Activated naive CD8-positive, alpha-beta T cell treated with anti-CD3 and anti-CD28 coated beads for 36 hours (primary cell): Measurements from ENCODE around the gene FIBP. TPM values are rescaled to one million over a fixed set of nuclear protein-coding genes. Genes with fewer than 3 reads are reported as not detected.

ENCODE experiments used
- DNase-seq: peaks from one replicate; pipeline ENCODE4 v3.0.0; 2021
- H3K27ac Mint-ChIP-seq: one replicate; pipeline ENCODE4 v1.8.0; 2022; ENCODE audit warnings: mild to moderate bottlenecking, moderate library complexity, mixed read lengths
- H3K27me3 Mint-ChIP-seq: one replicate; pipeline ENCODE4 v1.8.0; 2022; ENCODE audit warnings: mild to moderate bottlenecking, mixed read lengths
- H3K36me3 Mint-ChIP-seq: one replicate; pipeline ENCODE4 v1.8.0; 2021; ENCODE audit warnings: mild to moderate bottlenecking, mixed read lengths
- H3K4me1 Mint-ChIP-seq: one replicate; pipeline ENCODE4 v1.8.0; 2021; ENCODE audit warnings: mixed read lengths
- H3K4me3 Mint-ChIP-seq: one replicate; pipeline ENCODE4 v1.8.0; 2022; ENCODE audit warnings: mild to moderate bottlenecking, moderate library complexity, mixed read lengths
- H3K9me3 Mint-ChIP-seq: one replicate; pipeline ENCODE4 v1.8.0; 2022; ENCODE audit warnings: mixed read lengths
- total RNA-seq, 2 experiments: library from RNA; stranded (reverse); gene quantifications; one replicate each; pipeline ENCODE4 v1.2.3, GENCODE V29; 2021

The FIBP gene
- 100 to 1,000 TPM; 113 to 114 TPM for total RNA-seq

DNA sequence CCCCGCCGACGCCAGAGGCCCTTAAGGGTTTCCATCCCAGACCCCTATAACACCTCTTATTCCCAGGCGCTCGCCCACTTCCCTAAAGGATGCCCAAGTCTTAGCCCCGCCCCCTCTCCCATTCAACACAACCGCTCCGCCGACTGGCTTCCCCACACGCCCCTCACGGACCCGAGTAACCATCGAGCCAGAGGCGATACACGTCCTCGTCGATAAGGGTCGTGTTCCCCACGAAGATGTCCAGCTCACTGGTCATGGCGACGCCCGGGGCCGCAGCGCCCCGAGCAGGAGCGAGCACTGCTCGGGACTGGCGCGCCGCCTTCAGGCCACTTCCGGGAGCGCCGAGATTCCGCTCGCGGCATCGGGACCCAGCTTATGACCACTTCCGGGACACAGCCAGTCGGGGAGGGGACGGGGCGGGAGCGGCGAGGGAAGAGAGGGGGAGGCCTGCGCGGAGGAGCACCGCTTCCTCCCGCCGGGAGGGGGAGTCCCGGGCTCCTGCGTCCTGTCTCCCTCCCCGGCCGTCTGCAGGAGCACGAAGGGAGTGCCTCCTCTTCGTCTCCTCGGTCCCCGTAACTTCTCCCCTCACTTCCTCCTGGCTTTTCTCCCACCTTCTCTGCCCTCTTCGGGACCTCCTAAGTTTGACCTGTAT lies at the start of gene FIBP:
Gene FIBP, minus strand, starts transcription at position 309 of the 652 bp plus-strand sequence. Its CDS starts 53 bp downstream, at position 256.
- H3K4me1 Mint-ChIP-seq, result peaks cover 55% of the 10 kb centered on the region
- peak; percentile 95 for DNase-seq
- peaks cover 3% of the 10 kb centered on the region for H3K27me3 Mint-ChIP-seq
- H3K4me3 Mint-ChIP-seq, result peak within 1 kb of the TSS; percentile 98
- no peaks in the 10 kb centered on the region for H3K9me3 Mint-ChIP-seq
- H3K27ac Mint-ChIP-seq, result peak within 1 kb of the TSS; percentile 94
- peaks cover 32% of the 10 kb centered on the region for H3K36me3 Mint-ChIP-seq

DNA sequence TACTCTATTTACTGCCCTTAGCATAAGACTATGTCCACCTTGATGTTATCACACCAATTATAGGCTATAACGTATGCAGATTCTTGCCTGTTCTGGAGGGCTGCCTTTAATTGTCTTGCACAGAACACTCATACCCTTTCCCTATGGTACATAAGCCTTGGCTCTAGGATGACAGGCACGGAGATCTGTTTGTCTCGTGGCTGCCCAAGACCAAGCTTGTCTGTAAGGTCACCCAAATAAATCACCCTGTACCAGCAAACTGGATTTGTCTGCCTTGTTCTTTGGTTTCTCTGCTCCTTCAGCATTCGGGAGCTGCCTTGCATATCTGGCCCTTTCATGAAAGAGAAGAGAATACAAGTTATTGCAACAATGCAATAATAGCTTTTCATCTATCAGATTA lies 49.5 kb upstream of the FIBP start:
- Mint-ChIP-seq H3K9me3 (no peaks in the 10 kb centered on the region), H3K4me1 (no peaks in the 10 kb centered on the region), H3K27me3 (no peaks in the 10 kb centered on the region), H3K4me3 (no peak overlapping the region), H3K27ac (no peak overlapping the region), H3K36me3 (no peaks in the 10 kb centered on the region)
- DNase-seq, result no peak

DNA sequence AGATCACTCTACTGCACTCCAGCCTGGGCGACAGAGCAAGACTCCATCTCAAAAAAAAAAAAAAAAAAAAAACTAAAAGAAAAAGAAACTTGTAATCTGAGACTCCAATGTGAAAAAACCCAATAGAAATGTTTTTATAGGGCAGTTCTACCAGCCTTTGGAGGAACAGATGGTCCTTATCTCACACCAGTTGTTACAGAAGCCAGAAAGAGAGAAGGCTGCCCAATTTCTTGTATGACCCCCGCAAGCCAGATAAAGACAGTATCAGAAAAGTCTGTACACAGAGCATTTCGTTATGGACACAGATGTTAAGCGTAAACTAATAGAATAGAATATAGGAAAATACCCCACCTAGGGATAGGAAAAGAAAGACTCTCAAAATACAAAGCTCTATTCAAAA lies 45.7 kb upstream of the FIBP start:
- no peaks in the 10 kb centered on the region for H3K9me3 Mint-ChIP-seq
- peaks cover 23% of the 10 kb centered on the region for H3K4me1 Mint-ChIP-seq

DNA sequence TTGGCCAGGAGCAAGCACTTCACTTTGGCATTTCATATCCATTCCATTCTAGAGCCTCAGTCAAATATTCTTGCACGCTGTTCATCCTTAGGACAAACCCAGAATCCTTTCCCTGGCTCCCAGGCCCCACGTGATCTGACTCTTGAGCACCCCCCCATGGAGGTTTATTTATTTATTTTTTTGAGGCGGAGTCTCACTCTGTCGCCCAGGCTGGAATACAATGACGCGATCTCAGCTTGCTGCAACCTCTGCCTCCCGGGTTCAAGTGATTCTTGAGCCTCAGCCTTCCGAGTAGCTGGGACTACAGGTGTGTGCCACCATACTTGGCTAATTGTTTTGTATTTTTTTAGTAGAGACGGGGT lies 44.3 kb upstream of the FIBP start:
- H3K4me1 Mint-ChIP-seq, result peaks cover 37% of the 10 kb centered on the region

More for the DNA sequence above, 45.7 kb upstream of the FIBP start:
- H3K27me3 Mint-ChIP-seq, result no peaks in the 10 kb centered on the region
- H3K4me3 Mint-ChIP-seq, result no peak overlapping the region
- no peak overlapping the region for H3K27ac Mint-ChIP-seq
- no peak for DNase-seq
- H3K36me3 Mint-ChIP-seq, result no peaks in the 10 kb centered on the region

DNA sequence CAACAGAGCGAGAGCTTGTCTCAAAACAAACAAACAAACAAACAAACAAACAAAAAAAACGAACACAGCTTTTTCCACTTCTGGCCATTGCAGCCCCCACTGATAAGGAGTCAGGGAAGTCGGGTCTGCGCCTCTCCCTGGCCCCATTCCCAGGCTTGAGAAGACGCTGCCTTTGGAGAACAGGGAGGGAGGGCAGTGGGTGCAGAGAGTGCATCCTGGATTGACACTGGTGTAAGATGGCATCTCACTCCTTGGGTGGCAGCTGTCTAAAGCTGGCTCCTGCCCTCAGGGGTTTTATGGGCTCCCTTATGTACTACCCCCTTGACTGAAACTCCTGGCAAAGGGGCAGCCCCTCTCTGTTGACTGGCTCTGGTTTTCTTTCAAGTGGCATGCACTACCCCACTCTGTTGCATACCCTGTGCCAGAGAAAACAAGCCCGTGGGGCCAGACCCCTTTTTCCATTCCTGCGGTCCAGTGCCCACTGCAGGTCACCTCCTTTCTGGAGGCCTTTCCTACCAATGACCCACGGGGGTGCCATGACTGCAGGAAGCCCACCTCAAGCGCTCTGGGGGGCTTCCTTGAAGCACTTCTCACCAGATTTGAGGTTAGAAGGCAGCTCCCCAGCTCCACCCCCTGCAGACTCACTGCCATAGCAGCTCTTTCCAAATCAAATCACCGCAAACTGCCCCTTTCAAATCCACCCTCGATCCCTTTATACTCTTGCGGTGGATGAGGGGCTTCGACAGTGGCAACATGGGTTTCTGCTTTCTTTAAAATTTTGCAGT lies 43.7 kb upstream of the FIBP start:
- Mint-ChIP-seq H3K4me1 (peaks cover 42% of the 10 kb centered on the region), H3K36me3 (peaks cover 2% of the 10 kb centered on the region), H3K27me3 (no peaks in the 10 kb centered on the region), H3K9me3 (no peaks in the 10 kb centered on the region), H3K4me3 (no peak overlapping the region), H3K27ac (peak overlapping the region; percentile 60)
- DNase-seq, result no peak

More for the DNA sequence above, 44.3 kb upstream of the FIBP start:
- DNase-seq, result no peak
- Mint-ChIP-seq H3K27ac (peak overlapping the region; percentile 60), H3K36me3 (no peaks in the 10 kb centered on the region), H3K27me3 (no peaks in the 10 kb centered on the region), H3K4me3 (no peak overlapping the region), H3K9me3 (no peaks in the 10 kb centered on the region)

DNA sequence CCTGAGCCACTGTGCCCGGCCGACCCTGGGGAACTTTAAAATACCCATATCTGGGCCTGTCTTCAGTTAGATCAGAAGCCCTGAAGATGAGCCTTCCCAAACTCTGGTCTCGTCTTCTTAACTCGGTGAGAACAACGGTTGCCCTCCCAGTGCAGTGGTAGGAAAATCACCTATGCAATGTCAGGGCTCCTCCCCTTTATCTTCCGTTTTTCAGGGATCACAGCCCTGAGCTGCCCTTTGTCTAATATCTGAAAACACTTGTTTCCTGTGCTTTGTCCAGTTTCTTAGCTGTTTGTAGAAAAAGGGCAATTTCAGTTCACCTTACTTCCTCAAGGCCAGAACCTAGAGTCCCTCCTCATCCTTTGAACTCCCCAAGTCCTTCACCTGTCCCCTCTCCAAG lies 40.4 kb upstream of the FIBP start:
- peak overlapping the region; percentile 76 for H3K4me3 Mint-ChIP-seq
- DNase-seq, result no peak
- H3K9me3 Mint-ChIP-seq, result no peaks in the 10 kb centered on the region
- H3K27me3 Mint-ChIP-seq, result no peaks in the 10 kb centered on the region
- H3K36me3 Mint-ChIP-seq, result peaks cover 2% of the 10 kb centered on the region
- H3K27ac Mint-ChIP-seq, result peak overlapping the region; percentile 96
- H3K4me1 Mint-ChIP-seq, result peaks cover 45% of the 10 kb centered on the region

DNA sequence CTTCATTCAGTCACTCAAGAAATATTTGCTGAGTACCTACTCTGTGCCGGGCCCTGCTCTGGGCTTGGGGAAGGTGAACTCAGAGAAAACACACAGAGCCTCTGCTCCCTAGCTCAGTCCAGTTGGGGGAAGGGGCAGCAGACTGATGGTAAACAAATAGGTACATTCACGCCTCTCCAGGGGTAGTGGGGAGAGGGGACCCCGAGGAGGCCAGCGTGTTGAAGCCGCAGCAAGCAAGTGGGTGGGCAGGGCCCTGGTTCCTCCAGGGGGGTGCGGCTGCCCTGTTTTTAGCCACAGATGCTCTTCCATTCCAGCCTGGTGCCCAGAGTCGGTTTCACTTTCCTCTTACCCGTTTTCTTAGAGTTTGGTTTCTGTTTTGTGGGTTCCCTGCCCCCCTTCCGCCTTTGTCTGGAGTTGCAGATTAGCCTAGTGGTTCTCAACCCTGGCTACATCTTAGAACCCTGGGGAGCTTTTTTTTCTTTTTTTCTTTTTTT lies 39.7 kb upstream of the FIBP start:
- Mint-ChIP-seq H3K9me3 (no peaks in the 10 kb centered on the region), H3K4me1 (peaks cover 45% of the 10 kb centered on the region), H3K27me3 (no peaks in the 10 kb centered on the region), H3K27ac (peak overlapping the region; percentile 96), H3K4me3 (peak overlapping the region; percentile 76), H3K36me3 (peaks cover 4% of the 10 kb centered on the region)
- DNase-seq, result peak; percentile 76

DNA sequence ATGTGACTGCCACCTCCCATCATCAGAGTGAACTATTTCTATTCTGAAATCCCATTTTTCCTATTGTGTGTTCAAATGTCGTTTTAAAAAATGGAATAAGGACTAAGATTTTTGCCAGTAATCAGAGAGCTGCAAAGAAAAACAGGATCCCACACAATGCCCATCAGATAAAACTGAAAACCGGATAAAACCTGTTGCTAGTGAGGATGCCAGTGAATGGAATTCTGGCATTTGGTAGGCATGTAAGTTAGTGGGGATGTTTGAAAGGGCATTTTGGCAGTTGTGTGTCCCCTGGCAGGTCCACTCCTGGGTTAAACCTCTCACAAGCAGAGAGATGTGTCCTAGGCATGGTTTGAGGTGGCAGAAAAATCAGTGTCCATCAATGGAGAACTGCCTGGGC lies 37.1 kb upstream of the FIBP start:
- Mint-ChIP-seq H3K27ac (no peak overlapping the region), H3K4me3 (no peak overlapping the region), H3K4me1 (peaks cover 36% of the 10 kb centered on the region), H3K9me3 (no peaks in the 10 kb centered on the region), H3K27me3 (no peaks in the 10 kb centered on the region), H3K36me3 (peaks cover 4% of the 10 kb centered on the region)
- DNase-seq, result no peak

DNA sequence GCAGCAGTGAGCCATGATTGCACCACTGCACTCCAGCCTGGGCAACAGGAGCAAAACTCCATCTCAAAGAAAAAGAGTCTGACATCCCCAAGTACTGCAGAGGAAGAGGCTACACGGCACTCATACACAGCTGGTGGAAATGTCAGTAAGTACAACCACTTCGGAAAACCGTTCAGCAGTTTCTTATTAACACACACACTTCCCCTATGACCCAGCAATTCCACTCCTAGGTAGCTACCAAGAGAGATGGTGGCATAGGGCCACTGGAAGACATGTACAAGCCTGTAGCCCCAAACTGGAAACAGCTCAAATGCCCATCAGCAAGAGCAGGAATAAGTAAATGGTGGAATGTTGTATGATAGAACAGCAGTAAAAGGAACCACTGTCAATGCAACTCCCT lies 34.3 kb upstream of the FIBP start:
- Mint-ChIP-seq H3K36me3 (peaks cover 4% of the 10 kb centered on the region), H3K4me1 (peaks cover 18% of the 10 kb centered on the region), H3K9me3 (no peaks in the 10 kb centered on the region), H3K27ac (no peak overlapping the region), H3K27me3 (no peaks in the 10 kb centered on the region), H3K4me3 (no peak overlapping the region)
- DNase-seq, result no peak

DNA sequence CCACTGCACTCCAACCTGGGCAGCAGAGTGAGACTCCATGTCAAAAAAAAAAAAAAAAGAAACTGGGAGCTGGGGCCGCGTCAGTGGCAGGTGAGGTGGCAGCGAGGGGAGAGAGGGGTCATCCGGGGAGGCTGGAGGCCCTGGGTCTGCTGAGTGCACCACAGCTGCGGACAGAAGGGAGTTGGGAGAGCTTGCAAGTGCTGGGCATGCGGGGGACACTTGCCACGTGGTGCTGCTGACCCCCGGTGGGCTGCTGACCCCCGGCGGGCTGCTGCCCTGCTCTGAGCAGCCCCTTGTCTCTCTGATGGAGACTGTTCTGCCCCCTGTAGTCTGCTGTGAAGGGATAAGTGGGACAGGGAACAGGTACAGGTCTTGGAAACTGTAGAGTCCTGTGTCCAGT lies 33.6 kb upstream of the FIBP start:
- peaks cover 17% of the 10 kb centered on the region for H3K4me1 Mint-ChIP-seq
- no peaks in the 10 kb centered on the region for H3K9me3 Mint-ChIP-seq
- no peak for DNase-seq
- peaks cover 2% of the 10 kb centered on the region for H3K36me3 Mint-ChIP-seq
- H3K27me3 Mint-ChIP-seq, result no peaks in the 10 kb centered on the region
- H3K27ac Mint-ChIP-seq, result no peak overlapping the region
- H3K4me3 Mint-ChIP-seq, result no peak overlapping the region

DNA sequence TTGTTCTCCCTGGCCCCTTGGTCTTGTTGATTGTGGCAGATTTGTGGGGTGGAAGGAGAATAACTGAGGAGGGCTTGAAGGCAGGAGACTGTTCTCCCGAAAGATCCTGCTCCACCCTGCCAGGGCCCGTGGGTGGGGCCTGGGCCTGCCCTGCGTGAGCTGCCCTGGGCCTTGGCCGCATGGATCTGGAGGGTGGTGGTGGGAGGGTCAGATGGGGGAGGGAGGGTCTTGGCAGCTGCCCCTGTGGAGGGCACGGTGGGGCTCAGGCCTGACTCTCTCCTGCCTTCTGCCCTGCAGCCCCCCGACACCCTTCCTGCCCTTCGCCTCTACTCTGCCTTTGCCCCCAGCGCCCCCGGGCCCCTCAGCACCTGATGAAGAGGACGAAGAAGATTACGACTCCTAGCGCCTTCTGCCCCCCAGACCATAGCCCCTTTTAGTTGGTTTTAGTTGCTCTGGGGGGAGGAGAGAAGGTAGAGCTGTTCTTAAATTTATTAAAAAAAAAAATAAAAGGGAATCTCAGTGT lies 32.8 kb upstream of the FIBP start:
- H3K9me3 Mint-ChIP-seq, result no peaks in the 10 kb centered on the region
- H3K36me3 Mint-ChIP-seq, result peaks cover 2% of the 10 kb centered on the region
- H3K4me1 Mint-ChIP-seq, result peaks cover 23% of the 10 kb centered on the region
- H3K4me3 Mint-ChIP-seq, result peak overlapping the region; percentile 95
- H3K27me3 Mint-ChIP-seq, result no peaks in the 10 kb centered on the region
- no peak for DNase-seq
- no peak overlapping the region for H3K27ac Mint-ChIP-seq

DNA sequence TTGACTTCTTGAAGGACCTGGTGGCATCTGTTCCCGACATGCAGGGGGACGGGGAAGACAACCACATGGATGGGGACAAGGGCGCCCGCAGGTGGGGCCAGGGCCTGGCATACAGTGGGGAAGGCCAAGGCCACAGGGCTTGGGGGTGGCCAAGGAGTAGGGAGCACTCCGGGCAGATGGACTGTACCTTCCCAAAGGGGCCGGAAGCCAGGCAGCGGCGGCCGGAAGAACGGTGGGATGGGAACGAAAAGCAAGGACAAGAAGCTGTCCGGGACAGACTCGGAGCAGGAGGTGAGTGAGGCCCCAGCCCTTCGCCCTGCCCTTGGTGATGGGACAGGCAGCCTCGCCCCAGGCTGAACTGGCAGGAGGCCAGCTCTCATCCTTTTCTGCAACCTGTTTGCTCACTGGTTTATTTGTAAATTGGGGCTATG lies 32.1 kb upstream of the FIBP start:
- Mint-ChIP-seq H3K36me3 (peaks cover 2% of the 10 kb centered on the region), H3K4me3 (peak overlapping the region; percentile 95), H3K9me3 (no peaks in the 10 kb centered on the region), H3K27ac (peak overlapping the region; percentile 88), H3K4me1 (peaks cover 23% of the 10 kb centered on the region), H3K27me3 (no peaks in the 10 kb centered on the region)
- no peak for DNase-seq

DNA sequence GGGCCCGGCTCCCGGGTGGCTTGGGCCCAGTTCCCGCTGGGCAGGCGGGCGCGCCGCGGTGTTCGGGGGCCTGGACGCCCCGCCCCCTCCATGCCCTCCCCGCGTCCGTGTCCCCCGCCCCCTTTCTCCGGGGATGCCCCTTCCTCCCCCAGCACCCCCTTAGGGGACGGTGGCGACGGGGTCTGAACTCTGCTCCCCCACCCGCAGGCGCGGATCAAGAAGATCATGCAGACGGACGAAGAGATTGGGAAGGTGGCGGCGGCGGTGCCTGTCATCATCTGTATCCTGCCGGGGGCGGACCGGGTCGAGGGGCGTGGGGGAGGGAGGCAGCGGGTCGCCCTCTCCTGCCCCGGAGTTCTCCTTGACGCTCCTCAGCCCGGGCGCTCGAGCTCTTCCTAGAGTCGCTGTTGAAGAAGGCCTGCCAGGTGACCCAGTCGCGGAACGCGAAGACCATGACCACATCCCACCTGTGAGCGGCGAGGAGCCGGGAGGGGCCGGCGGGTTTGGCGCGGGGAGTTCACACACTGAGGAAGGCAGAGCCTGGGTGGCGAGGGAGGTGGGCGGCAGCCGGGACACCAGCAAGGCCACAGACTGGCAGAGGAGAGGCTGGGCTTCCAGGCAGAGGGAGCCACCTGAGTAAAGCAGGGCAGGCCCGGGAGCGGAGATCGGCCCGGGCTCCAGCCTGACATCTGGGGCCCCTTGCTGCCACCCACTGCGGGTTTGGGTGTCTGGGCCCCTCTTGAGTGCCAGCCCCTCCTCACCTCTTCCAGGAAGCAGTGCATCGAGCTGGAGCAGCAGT lies 31.5 kb upstream of the FIBP start:
- peak; percentile 71 for DNase-seq
- Mint-ChIP-seq H3K4me1 (peaks cover 29% of the 10 kb centered on the region), H3K9me3 (no peaks in the 10 kb centered on the region), H3K27ac (peak overlapping the region; percentile 88), H3K27me3 (no peaks in the 10 kb centered on the region), H3K4me3 (peak overlapping the region; percentile 95), H3K36me3 (peaks cover 2% of the 10 kb centered on the region)

DNA sequence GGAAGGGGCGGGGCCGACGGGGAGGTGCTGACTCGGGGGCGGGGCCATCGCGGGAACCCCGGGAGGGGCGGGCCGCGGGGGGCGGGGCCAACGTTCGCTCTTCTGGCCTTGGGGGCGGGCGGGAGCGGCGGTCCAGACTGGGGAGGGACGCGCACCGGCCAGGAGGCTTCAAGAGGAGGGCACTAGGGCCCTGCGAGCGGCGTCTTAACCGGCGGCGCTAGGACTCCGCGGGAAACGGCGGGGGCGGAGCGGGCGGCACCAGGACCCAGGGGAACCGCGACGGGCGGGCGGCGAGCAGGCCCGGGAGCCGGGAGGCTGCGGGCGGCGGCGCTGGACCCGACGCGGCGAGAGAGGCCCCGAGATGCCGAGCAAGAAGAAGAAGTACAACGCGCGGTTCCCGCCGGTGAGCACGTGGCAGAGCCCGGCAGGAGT lies 30.9 kb upstream of the FIBP start, which contains the start of gene DRAP1:
Gene DRAP1, plus strand, starts transcription at position 286 of the 432 bp plus-strand sequence. Its CDS starts 76 bp downstream, at position 362.
- H3K36me3 Mint-ChIP-seq, result peaks cover 2% of the 10 kb centered on the region
- H3K27me3 Mint-ChIP-seq, result no peaks in the 10 kb centered on the region
- peaks cover 29% of the 10 kb centered on the region for H3K4me1 Mint-ChIP-seq
- DNase-seq, result peak; percentile 98
- peak within 1 kb of the TSS; percentile 88 for H3K27ac Mint-ChIP-seq
- H3K9me3 Mint-ChIP-seq, result no peaks in the 10 kb centered on the region
- H3K4me3 Mint-ChIP-seq, result peak within 1 kb of the TSS; percentile 95
